WI38 (cell line): ENCODE results near the gene FAAH.

Source experiments
- H3K4me3 ChIP-seq: 2 replicates; pipeline ENCODE4 v1.5.1; 2011; ENCODE audit warnings: low read depth, mild to moderate bottlenecking, control low read depth, low read length
- CTCF ChIP-seq: IDR thresholded peaks from 2 replicates; pipeline ENCODE4 v1.5.1; 2012; ENCODE audit warnings: low read depth, mild to moderate bottlenecking, control low read depth, low read length

FAAH gene

GRCh38 chr1:46459315-46459714 lies 65.2 kb downstream of the FAAH start:
- no peak overlapping the region for H3K4me3 ChIP-seq
- TF ChIP-seq CTCF = no peak

- TF ChIP-seq CTCF = no peak
- no peak overlapping the region for H3K4me3 ChIP-seq
Measured at GRCh38 chr1:46461017-46461808, 67.1 kb downstream of the FAAH start.

GRCh38 chr1:46461809-46462448 lies 67.8 kb downstream of the FAAH start:
- TF ChIP-seq CTCF = no peak
- no peak overlapping the region for H3K4me3 ChIP-seq
